Measurements from ENCODE around the gene SLX9. TPM values are rescaled to one million over a fixed set of nuclear protein-coding genes. Genes with fewer than 3 reads are reported as not detected.

SLX9 gene
- total RNA-seq, 1 donor from 2014 or later = 0.75 TPM

GRCh38 chr21:45011426-45011825 lies 71.6 kb downstream of the SLX9 start:
- H3K27me3 ChIP-seq = no peaks in the 10 kb centered on the region
- DNase-seq (ENCODE audit: low spot score in 2 of 2) = peak in 1 of 2 donors; percentile 58
- intact Hi-C loops (cut with DNase I) = no loop called here

GRCh38 chr21:45011911-45012661 lies 72.3 kb downstream of the SLX9 start:
- no peaks in the 10 kb centered on the region for H3K27me3 ChIP-seq
- H3K27ac ChIP-seq = peak overlapping the region; percentile 58 to 76
- intact Hi-C loops (cut with DNase I) = no loop called here
- DNase-seq (ENCODE audit: low spot score in 2 of 2) = peak in 1 of 2 donors; percentile 87
- no peak overlapping the region for H3K4me3 ChIP-seq
- H3K4me1 ChIP-seq = peaks cover 9 to 27% of the 10 kb centered on the region in 2 donors
- no peaks in the 10 kb centered on the region for H3K9me3 ChIP-seq
- no peak for TF ChIP-seq CTCF (IDR thresholded peaks at IDR 0.05)
- H3K36me3 ChIP-seq = no peaks in the 10 kb centered on the region

More at GRCh38 chr21:45011426-45011825, 71.6 kb downstream of the SLX9 start:
- Histone ChIP-seq H3K4me1 (peaks cover 9 to 24% of the 10 kb centered on the region in 2 donors), H3K9me3 (no peaks in the 10 kb centered on the region), H3K27ac (no peak overlapping the region), H3K36me3 (no peaks in the 10 kb centered on the region), H3K4me3 (no peak overlapping the region)
- TF ChIP-seq CTCF (IDR thresholded peaks at IDR 0.05) = no peak

- Histone ChIP-seq H3K4me3 (no peak overlapping the region), H3K4me1 (peaks cover 9 to 34% of the 10 kb centered on the region in 2 donors), H3K27ac (peak overlapping the region; percentile 58 to 76), H3K9me3 (no peaks in the 10 kb centered on the region), H3K27me3 (no peaks in the 10 kb centered on the region), H3K36me3 (no peaks in the 10 kb centered on the region)
- intact Hi-C loops (cut with DNase I) = no loop called here
- TF ChIP-seq CTCF (IDR thresholded peaks at IDR 0.05) = no peak
- DNase-seq (ENCODE audit: low spot score in 2 of 2) = no peak
Observed at GRCh38 chr21:45012662-45013259, 72.9 kb downstream of the SLX9 start.

- Histone ChIP-seq H3K27ac (peak overlapping the region; percentile 58 to 76), H3K4me3 (no peak overlapping the region), H3K4me1 (peaks cover 12 to 40% of the 10 kb centered on the region in 2 donors), H3K36me3 (no peaks in the 10 kb centered on the region), H3K27me3 (no peaks in the 10 kb centered on the region), H3K9me3 (no peaks in the 10 kb centered on the region)
- TF ChIP-seq CTCF (IDR thresholded peaks at IDR 0.05) = no peak
- DNase-seq (ENCODE audit: low spot score in 2 of 2) = peak; percentile 7 to 63
- intact Hi-C loops (cut with DNase I) = no loop called here
Observed at GRCh38 chr21:45013260-45013841, 73.5 kb downstream of the SLX9 start.

- TF ChIP-seq CTCF (IDR thresholded peaks at IDR 0.05) = no peak
- intact Hi-C loops (cut with DNase I) = loop anchor here (5.0 kb wide), 1 partner anchor 53 kb away; no protein-coding TSS in a partner anchor
- Histone ChIP-seq H3K27ac (no peak overlapping the region), H3K27me3 (no peaks in the 10 kb centered on the region), H3K4me3 (no peak overlapping the region), H3K36me3 (no peaks in the 10 kb centered on the region), H3K4me1 (peaks cover 17 to 48% of the 10 kb centered on the region in 2 donors), H3K9me3 (no peaks in the 10 kb centered on the region)
- DNase-seq (ENCODE audit: low spot score in 2 of 2) = no peak
Observed at GRCh38 chr21:45014747-45015468, 75.1 kb downstream of the SLX9 start.
